IMR-90 (cell line): ENCODE measurements around the gene C1orf74. TPM values are rescaled to one million over a fixed set of nuclear protein-coding genes. Genes with fewer than 3 reads are reported as not detected.

Source experiments
- ATAC-seq: fragments of 200-7000 bp; cut with Tn5 transposase; 2 replicates; pipeline ENCODE4 v1.9.1; 2020; ENCODE audit warnings: low read depth, mild to moderate bottlenecking, moderate library complexity
- BruUV-seq: library from RNA; stranded (reverse); fragments of 400-500 nt; replicated peaks from 2 replicates; lab custom pipeline; 2021; lab: Mats Ljungman, UMichigan
- CTCF ChIA-PET: fragments of 300-600 bp; formaldehyde crosslinking; extraction: SDS; loops from one replicate; lab custom pipeline; 2021; ENCODE audit warnings: antibody characterized with exemption; lab: Yijun Ruan, JAX
- POLR2A ChIA-PET: fragments of 300-600 bp; sonication (Branson Sonifier 250); formaldehyde crosslinking; loops from one replicate; lab custom pipeline; 2022; ENCODE audit warnings: antibody characterized with exemption; ENCODE audit not compliant: unreplicated experiment; lab: Charles Lee
- DNase-seq: peaks from one replicate; pipeline ENCODE4 v3.0.0; 2013
- H2AFZ ChIP-seq: replicated peaks from 2 replicates; pipeline ENCODE3; 2013; ENCODE audit warnings: low read length, mild to moderate bottlenecking; ENCODE audit not compliant: poor library complexity
- H2AK5ac ChIP-seq: 2 replicates; pipeline ENCODE4 v1.6.1; 2013; ENCODE audit warnings: low read depth, low read length, inconsistent platforms
- H2AK9ac ChIP-seq: replicated peaks from 2 replicates; pipeline ENCODE3; 2013; ENCODE audit warnings: mild to moderate bottlenecking, low read depth, low read length, moderate library complexity; ENCODE audit not compliant: poor library complexity
- H2BK120ac ChIP-seq: 2 replicates; pipeline ENCODE4 v1.6.1; 2013; ENCODE audit warnings: low read depth, low read length, inconsistent platforms
- H2BK15ac ChIP-seq: 3 replicates; pipeline ENCODE4 v1.6.1; 2013; ENCODE audit warnings: low read depth, low read length, inconsistent platforms
- H2BK20ac ChIP-seq: 2 replicates; pipeline ENCODE4 v1.6.1; 2013; ENCODE audit warnings: low read depth, mild to moderate bottlenecking, inconsistent platforms, low read length, moderate library complexity
- H2BK5ac ChIP-seq: 2 replicates; pipeline ENCODE4 v1.6.1; 2013; ENCODE audit warnings: mild to moderate bottlenecking, low read depth, low read length, inconsistent platforms; ENCODE audit not compliant: poor library complexity, severe bottlenecking
- H3K14ac ChIP-seq: replicated peaks from 2 replicates; pipeline ENCODE4 v1.6.1; 2013; ENCODE audit warnings: low read depth, low read length, inconsistent platforms
- H3K18ac ChIP-seq: 2 replicates; pipeline ENCODE4 v1.6.1; 2013; ENCODE audit warnings: low read depth, low read length, control low read depth
- H3K23ac ChIP-seq: 2 replicates; pipeline ENCODE4 v1.6.1; 2013; ENCODE audit warnings: low read depth, low read length, inconsistent platforms
- H3K27ac ChIP-seq: 2 replicates; pipeline ENCODE4 v1.5.1; 2013; ENCODE audit warnings: mild to moderate bottlenecking, control low read depth, low read length; ENCODE audit not compliant: insufficient read depth
- H3K27me3 ChIP-seq: 2 replicates; pipeline ENCODE4 v1.6.1; 2013; ENCODE audit warnings: low read length; ENCODE audit not compliant: control insufficient read depth, insufficient read depth
- H3K36me3 ChIP-seq: 2 replicates; pipeline ENCODE4 v1.6.1; 2013; ENCODE audit warnings: low read length, mixed read lengths; ENCODE audit not compliant: control insufficient read depth, insufficient read depth
- H3K4ac ChIP-seq: 2 replicates; pipeline ENCODE4 v1.6.1; 2013; ENCODE audit warnings: low read depth, low read length, inconsistent platforms
- H3K4me1 ChIP-seq: 2 replicates; pipeline ENCODE4 v1.6.1; 2013; ENCODE audit warnings: low read length, mixed read lengths; ENCODE audit not compliant: control insufficient read depth, insufficient read depth
- H3K4me2 ChIP-seq: 2 replicates; pipeline ENCODE4 v1.6.1; 2013; ENCODE audit warnings: low read depth, mild to moderate bottlenecking, control low read depth, low read length, moderate library complexity
- H3K4me3 ChIP-seq: 2 replicates; pipeline ENCODE4 v1.5.1; 2013; ENCODE audit warnings: low read depth, mild to moderate bottlenecking, control low read depth, low read length, moderate library complexity; ENCODE audit not compliant: insufficient read depth
- H3K56ac ChIP-seq: 2 replicates; pipeline ENCODE4 v1.6.1; 2013; ENCODE audit warnings: low read length, inconsistent platforms; ENCODE audit not compliant: insufficient read depth; ENCODE audit errors: extremely low read depth
- H3K79me1 ChIP-seq, 2 experiments: 2 replicates each; pipeline ENCODE4 v1.6.1; 2013; ENCODE audit warnings: low read length in 2 of 2, inconsistent platforms in 1 of 2, low read depth in 1 of 2
- H3K9ac ChIP-seq: 2 replicates; pipeline ENCODE4 v1.6.1; 2013; ENCODE audit warnings: low read depth, low read length, control low read depth
- H3K9me1 ChIP-seq: 2 replicates; pipeline ENCODE4 v1.6.1; 2013; ENCODE audit warnings: low read length, inconsistent platforms; ENCODE audit not compliant: insufficient read depth
- H3K9me3 ChIP-seq: 2 replicates; pipeline ENCODE4 v1.6.1; 2013; ENCODE audit warnings: low read length; ENCODE audit not compliant: control insufficient read depth, insufficient read depth
- H4K20me1 ChIP-seq: 2 replicates; pipeline ENCODE4 v1.6.1; 2013; ENCODE audit warnings: low read length, inconsistent platforms; ENCODE audit not compliant: insufficient read depth
- H4K5ac ChIP-seq: 2 replicates; pipeline ENCODE4 v1.6.1; 2013; ENCODE audit warnings: mild to moderate bottlenecking, low read depth, low read length, control low read depth
- H4K8ac ChIP-seq, 2 experiments: 2 replicates each; pipeline ENCODE4 v1.6.1; 2013; ENCODE audit warnings: low read depth in 2 of 2, low read length in 2 of 2, control low read depth in 1 of 2, inconsistent platforms in 1 of 2
- H4K91ac ChIP-seq: 2 replicates; pipeline ENCODE4 v1.6.1; 2013; ENCODE audit warnings: low read depth, low read length, inconsistent platforms; ENCODE audit not compliant: insufficient read depth
- ELK1 ChIP-seq: fragments of 150-350 bp; IDR thresholded peaks from 2 replicates; pipeline ENCODE4 v1.6.1; 2016; ENCODE audit warnings: low read depth, mild to moderate bottlenecking, low read length, moderate library complexity, borderline replicate concordance
- FOS ChIP-seq: fragments of 150-350 bp; IDR thresholded peaks from 2 replicates; pipeline ENCODE4 v1.6.1; 2016; ENCODE audit warnings: low read depth, low read length
- MAFK ChIP-seq: IDR thresholded peaks from 2 replicates; pipeline ENCODE4 v1.6.1; 2012; ENCODE audit warnings: low read depth, low read length, improper control_type of control experiment
- WGBS, 2 experiments: methylation state at CpG; one replicate each; pipeline versions ENCODE4 v1.1.5 to v1.1.7; 2013; ENCODE audit warnings: missing lambda C conversion rate in 2 of 2; ENCODE audit not compliant: insufficient read length in 1 of 2; ENCODE audit errors: extremely low coverage in 2 of 2; 5-methylcytosine and 5-hydroxymethylcytosine counted together
- dilution Hi-C: fragments of 300-500 bp; cut with HindIII; formaldehyde crosslinking; loops from one replicate; pipeline ENCODE4 v1.14.3; 2018; ENCODE audit warnings: low sequenced_read_pairs; ENCODE audit not compliant: unreplicated experiment
- in situ Hi-C: fragments of 300-500 bp; cut with MboI; formaldehyde crosslinking; loops from 3 replicates; pipeline ENCODE4 v1.14.3; 2019; ENCODE audit warnings: low sequenced_read_pairs, inconsistent platforms, mixed read lengths
- intact Hi-C: fragments of 100-400 bp; cut with micrococcal nuclease; formaldehyde crosslinking; loops from 2 replicates; pipeline ENCODE4 v1.10.0; 2022
- polyA plus RNA-seq, 3 experiments: library from polyadenylated mRNA; depleted of rRNA; stranded (reverse); fragments of >200 nt; gene quantifications; 2 replicates each; pipeline ENCODE4 v1.2.3, GENCODE V29; 2012; ENCODE audit warnings: low replicate concordance in 1 of 3
- total RNA-seq: library from RNA; depleted of rRNA; stranded (reverse); fragments of >200 nt; gene quantifications from 2 replicates; pipeline ENCODE4 v1.2.3, GENCODE V29; 2012

The C1orf74 gene
- total and polyA plus RNA-seq, 2 of the 4 experiments (the other 2 are of a cell fraction) = 1.1 to 4.3 TPM

- Histone ChIP-seq H2AFZ (no peak overlapping the region), H3K9ac (no peak overlapping the region), H2BK120ac (no peak overlapping the region), H2AK5ac (no peak overlapping the region), H3K14ac (no peak overlapping the region), H3K56ac (no peak overlapping the region), H4K20me1 (no peaks in the 10 kb centered on the region), H3K4me2 (no peak overlapping the region), H4K5ac (no peak overlapping the region), H3K9me1 (0 out of 2 replicates have a peak, but pooled peaks cover 6% of the 10 kb centered on the region), H2BK15ac (no peak overlapping the region), H2BK20ac (no peak overlapping the region), H3K27me3 (peaks cover 4% of the 10 kb centered on the region), H3K4ac (no peak overlapping the region), H4K8ac (no peak overlapping the region), H3K23ac (no peak overlapping the region), H3K79me1 (no peaks in the 10 kb centered on the region), H4K91ac (no peak overlapping the region), H3K36me3 (no peaks in the 10 kb centered on the region), H3K18ac (no peak overlapping the region), H3K27ac (no peak overlapping the region), H3K4me3 (no peak overlapping the region), H2BK5ac (no peak overlapping the region), H2AK9ac (no peak overlapping the region), H3K4me1 (peaks cover 5% of the 10 kb centered on the region; the same call in 1 of the 2 replicates), H3K9me3 (no peaks in the 10 kb centered on the region)
- ATAC-seq (no peak), DNase-seq (no peak)
- POLR2A ChIA-PET = no interaction called here
- intact Hi-C loops (loop anchor here (2.0 kb wide), 1 partner anchor 31 kb away; no protein-coding TSS in a partner anchor), in situ Hi-C loops (no loop called here), dilution Hi-C loops (no loop called here)
- CTCF ChIA-PET = interaction anchor here (2.0 kb wide), 1 partner anchor 10 kb away, joined by 10 read pairs; no protein-coding TSS in a partner anchor
- no peak for TF ChIP-seq MAFK
- TF ChIP-seq ELK1 = no peak
- no peak for TF ChIP-seq FOS
- no CpG with 5 or more reads among the region's 1 CpG for WGBS, 2 experiments
- BruUV-seq = no TSS peak
Observed at GRCh38 chr1:209738270-209738669, 46.1 kb downstream of the C1orf74 start.
